ENCODE results near the gene EFHC1.

The EFHC1 gene

DNA sequence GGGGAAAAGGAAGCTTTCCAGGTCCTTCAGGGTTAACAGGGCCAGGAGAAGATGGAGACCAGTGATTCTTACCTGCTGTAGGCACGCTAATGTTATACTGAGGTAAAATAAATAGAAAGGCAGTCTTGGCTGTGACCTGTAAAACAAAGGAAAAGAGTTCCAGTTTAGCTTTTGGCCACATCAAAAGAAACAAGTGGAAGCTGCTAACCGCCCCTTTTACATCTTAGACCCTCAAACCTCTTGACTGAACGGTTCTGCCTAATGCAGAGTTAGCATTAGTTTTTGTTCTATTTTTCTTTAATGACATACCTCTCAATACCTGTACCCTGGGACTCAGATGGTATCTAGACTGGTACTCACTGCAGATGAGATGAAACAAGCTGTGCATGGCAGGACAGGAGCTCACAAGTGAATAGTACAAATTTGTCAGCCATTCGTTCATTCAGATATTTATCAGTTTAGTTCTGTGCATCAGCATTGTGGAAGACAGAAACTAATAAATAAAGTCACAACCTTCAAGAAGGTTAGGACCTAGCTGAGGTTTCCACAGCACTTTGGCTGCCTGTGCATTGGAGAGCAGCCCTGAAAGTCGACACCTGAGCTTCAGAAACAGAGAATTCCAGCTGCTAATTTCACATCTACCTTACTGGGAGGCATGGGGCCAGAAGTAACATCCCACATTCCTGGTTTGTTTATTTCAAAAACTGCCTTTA is 115.7 kb downstream of the EFHC1 start:
- in situ Hi-C loops (cut with MboI; ENCODE audit: low sequenced_read_pairs), result no loop called here

DNA sequence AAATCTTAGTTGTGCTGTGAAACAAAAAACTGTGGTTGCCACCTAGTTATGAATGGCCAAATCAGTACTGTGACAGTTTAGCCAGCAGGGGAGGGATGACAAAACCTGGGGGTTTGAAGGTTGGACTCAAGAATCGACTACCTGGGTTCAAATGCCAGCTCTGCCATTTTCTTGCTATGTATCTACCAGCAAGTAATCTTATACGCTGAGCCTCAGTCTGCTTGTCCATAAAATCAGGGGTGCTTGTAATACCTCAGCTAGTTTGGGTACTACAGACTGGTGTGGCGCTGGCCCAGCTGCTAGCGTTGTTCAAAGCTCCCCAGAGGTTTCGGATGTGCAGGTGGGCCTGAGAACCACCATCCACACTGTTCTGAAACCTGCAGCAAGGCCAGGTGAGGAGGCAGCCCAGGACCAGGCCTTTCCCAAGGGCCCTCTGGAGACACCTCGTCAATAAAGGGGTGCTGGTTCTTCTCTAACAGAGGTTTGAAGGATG is 116.3 kb downstream of the EFHC1 start:
- in situ Hi-C loops (cut with MboI; ENCODE audit: low sequenced_read_pairs), result no loop called here

DNA sequence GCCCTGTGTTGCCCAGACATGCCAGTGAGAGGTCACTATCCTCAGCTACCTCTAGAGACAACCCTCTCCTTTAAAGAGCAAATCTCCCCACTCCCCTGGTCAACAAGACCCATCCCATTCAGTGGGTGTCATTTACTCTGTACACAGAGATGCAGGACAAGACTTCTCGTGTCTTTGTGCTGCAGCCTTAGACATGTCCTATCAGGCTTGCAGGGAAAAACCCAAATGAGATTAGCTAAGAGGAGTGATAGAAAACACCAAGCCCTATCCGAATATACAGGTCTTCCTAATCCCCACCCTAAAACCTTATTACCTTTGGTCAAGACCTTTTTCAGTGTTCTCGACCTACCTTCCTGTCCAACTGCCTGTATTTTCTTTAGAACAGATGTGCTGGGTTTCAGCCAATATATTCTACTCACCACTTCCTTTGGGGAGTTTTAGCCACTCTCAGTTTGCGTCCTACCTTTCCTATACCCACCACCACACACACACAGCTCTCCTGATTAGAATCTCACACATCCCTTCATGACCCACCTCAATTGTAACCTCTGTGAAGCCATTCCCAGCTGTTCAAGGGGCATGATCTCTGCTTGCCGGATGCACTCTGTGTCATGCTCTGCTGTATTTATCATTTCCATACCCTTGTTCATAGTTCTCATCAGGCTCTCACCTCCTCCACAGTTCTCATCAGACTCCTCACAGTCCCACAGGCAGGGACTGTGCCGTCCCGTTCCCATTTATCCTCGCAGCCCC is 117.0 kb downstream of the EFHC1 start:
- in situ Hi-C loops (cut with MboI; ENCODE audit: low sequenced_read_pairs), result no loop called here

DNA sequence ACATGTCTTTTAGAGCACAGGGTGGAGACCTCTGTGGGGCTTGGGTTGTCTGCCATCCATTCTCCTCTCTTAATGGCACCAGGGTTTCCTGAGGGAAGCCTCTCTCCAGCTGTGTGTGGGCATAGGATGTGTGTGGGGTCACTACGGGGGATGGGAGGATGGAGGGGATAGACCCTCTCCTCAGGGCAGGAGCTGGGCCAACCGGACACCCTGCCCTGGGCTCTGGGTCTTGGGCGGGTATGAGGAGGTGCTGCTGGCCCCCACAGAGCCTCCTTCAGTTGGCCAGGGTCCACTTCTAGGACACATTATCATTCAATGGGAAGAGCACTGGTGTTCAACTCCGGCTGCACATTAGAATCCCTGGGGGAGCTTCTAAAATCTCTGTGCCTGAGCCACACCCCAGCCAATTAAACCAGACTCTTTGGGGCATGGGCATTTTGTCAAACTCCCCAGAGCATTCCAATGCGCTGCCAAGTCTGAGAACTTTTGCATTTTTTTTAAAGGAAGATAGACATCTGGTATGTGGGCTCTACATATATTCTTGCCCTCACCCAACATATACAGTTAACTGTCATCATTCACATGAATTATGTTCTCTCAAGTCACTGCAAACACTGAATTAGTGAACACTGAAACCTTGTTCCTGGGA is 118.2 kb downstream of the EFHC1 start:
- in situ Hi-C loops (cut with MboI; ENCODE audit: low sequenced_read_pairs), result no loop called here

DNA sequence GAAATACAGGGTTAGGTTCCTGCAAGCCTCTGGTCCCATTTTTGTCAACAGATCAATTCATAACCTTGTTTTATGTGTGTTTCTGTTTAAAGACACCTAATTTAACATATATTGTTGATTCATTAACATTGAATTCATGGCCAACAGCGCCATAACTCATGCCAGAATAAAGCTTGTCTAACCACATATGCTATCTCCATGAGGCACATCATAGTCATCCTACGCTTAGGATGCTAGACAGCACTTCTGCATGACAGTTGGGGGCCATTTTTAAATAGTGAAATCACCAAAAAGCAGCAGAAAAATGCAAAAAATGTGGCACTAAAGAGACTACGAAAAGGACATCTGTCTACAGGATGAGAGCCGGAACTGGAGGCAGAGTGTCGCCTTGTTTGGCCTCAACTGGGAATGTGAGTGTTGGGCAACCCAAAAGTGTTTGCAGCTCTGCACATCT is 118.8 kb downstream of the EFHC1 start:
- in situ Hi-C loops (cut with MboI; ENCODE audit: low sequenced_read_pairs), result no loop called here

DNA sequence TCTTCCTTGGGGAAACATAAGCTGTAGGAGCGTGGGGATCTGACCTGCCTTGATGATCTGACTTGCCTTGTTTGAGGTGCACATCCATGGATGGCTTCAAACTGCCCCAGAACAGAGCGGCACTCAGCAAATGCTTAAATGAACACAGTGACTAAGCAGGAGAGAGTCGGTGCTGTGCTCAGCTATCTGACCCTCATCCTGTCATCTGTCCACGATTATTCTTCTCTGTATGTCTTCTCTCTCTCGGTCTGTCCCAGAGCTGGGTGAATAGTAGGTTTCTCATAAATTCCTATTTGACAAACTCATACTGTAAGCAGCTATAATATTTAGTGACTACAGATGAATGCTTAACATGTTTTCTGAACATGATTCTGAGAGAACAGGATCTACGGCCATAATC is 119.5 kb downstream of the EFHC1 start:
- in situ Hi-C loops (cut with MboI; ENCODE audit: low sequenced_read_pairs), result no loop called here

DNA sequence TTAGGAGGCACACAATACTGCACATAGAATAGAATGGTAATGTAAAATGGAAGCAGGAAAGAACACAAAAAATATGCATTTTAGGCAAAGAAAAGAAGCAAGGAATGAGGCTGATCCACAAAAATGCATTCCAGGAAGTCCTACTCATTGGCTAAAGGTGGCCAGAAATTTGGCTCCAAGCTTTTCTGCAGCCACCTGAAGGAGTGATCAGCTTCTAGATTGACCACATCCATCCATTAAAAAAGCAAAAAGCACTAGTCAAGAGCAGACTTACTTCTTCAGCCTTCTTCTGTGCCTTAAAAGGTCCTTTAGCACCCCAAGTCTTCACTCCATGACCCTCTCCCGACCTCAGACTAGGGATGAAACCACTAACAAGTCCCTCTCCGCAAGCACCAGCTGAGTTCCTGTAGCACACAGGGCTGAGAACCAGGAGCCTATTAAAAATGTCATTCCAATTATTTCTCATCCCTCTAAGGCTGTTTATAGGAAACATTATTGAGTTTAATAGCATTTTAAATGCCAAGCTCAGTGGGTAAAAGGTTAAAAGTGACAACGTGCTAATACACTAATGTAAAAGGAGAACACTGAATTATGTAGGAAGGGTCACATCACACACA is 120.3 kb downstream of the EFHC1 start:
- in situ Hi-C loops (cut with MboI; ENCODE audit: low sequenced_read_pairs), result no loop called here

DNA sequence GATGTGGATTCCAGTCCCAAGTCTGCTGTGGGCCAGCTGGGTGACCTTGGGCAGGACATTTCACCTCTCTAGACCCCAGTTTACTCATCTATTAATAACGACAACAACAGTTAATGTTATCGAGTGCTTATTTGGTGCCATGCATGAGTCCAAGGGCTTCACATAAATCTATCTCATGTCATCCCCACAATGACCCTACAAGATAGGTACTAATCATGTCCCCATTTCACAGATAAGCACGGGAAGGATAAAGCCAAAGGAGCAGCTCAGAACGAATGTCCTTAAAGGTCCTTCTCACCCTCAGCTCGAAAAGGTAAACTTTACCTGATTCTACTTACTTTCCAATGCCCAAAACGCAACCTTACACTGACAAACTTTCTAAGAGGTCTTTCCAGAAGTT is 121.0 kb downstream of the EFHC1 start:
- in situ Hi-C loops (cut with MboI; ENCODE audit: low sequenced_read_pairs), result no loop called here

DNA sequence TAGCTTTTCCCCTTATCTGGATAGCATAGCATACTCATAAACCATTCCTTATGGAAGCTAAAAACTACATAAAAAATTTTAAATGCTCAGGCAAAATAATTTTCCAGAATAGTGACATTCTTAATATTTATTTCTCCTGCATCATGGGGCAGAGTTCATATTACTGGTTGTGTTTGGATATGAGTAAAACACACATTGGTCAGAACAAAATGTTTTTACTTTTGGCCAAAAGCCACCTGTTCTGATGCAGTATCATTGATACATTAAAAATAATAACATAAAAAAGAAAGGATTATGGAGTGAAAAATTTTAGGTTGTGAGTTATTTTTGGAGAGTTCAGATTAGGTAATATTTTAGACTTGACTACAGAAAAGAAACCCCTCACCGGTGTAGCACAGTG is 123.1 kb downstream of the EFHC1 start:
- in situ Hi-C loops (cut with MboI; ENCODE audit: low sequenced_read_pairs), result no loop called here

DNA sequence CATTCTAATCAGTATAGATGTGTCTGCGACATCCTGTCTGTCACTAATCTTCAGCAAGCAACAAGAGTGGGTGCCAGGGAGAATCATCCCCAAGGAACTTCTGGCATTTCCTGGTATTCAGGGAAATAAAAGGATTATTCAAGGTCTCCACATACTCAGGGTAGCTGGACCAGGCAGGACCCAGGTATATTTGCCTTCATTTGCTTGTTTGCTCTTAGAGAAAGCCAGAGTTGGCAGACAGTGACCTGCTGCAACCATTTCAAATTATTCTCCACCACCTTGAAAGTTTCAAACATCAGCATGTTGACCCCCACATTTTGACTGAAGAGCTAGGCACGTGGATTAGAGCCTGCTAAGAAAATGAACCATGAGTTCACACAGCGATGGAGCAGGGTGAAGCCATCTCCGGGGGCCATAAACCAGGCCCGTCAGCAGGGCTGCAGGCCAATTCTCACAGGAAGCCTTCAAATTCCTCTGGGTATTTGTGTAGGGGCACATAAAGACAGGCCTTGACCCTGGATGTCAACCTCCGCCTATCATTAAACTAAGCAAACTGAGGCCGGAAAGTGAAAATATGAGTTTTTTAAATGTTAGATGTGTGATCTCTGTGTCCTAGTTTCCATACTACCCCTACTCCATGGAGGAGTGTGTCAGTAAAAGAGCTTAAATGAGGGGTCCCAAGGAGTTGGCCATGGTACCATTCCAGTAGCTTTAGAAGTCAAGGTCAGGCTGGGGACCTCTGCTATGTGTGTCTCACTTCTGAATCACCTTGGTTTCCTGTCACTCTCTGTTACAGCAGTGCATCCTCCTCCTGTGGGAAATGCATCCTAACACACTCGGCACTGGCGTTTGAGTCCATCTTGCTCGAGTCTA is 123.8 kb downstream of the EFHC1 start:
- in situ Hi-C loops (cut with MboI; ENCODE audit: low sequenced_read_pairs), result no loop called here

DNA sequence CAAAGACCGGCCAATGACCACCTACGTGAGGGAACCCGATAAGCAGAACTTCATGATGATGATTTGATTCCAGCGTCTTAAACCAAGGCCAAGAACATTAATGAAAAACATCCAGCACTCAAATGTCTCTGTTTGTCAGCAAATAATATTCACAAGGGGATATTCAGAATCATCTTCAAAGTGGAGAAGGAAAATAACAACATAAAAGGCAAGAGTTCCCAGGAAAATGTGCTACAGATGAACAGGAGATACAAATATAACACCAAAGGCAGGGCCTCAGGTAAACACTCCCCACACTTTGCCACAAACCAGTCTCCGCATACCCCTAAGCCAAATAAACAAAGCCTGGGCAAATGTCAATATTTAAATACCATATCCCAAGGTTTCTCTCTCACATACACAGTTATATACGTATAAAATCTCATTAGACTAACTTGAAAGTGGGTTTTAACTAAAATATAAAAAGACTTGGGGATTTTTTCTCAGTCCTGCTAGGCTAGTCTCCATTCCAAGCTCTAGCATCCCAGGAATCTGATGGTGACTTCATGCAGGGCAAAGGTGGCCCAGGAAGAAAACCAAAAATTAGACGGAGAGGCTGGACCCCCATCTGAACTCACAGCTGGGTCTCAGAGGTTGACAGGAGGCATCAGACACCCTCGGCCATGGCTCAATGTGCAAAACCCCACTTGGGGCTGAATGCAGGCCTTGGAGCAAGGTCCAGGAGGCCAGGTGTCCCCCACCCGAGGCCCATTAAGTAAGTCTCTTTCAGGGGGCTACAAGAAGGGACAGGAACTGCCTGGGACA is 124.7 kb downstream of the EFHC1 start:
- in situ Hi-C loops (cut with MboI; ENCODE audit: low sequenced_read_pairs), result no loop called here

DNA sequence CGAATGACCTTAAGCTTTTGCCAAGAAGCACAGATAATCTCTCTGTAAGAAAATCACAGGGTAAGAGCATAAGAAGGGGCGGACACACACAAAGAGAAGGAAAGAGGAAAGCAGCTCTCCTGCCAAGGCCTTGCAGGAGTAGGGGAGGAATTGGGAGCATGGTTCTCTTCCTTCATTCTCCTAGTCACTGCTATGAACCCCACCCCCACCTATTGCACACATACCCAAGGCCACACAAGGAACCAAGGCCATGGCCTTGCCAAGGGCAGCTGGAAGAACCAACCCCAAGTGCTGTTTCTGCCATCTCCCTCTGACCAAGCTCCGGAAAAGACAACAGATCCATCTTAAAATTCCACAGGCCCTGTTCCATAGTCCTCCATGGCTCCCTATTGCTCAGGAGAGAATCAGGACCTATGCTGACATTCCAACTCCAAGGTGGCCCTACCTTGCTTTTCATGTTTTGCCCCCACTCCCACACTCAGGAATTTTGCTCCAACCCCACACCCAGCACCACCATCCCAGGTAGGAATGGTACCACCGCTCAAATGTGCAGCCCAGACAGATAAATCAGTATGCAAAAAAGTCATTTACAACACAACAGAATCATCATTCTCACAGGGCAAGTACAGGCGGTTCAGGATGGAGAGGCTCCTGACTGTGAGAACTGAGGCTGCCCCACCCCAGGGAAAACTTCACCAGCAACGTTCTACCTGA is 125.4 kb downstream of the EFHC1 start:
- in situ Hi-C loops (cut with MboI; ENCODE audit: low sequenced_read_pairs), result no loop called here

DNA sequence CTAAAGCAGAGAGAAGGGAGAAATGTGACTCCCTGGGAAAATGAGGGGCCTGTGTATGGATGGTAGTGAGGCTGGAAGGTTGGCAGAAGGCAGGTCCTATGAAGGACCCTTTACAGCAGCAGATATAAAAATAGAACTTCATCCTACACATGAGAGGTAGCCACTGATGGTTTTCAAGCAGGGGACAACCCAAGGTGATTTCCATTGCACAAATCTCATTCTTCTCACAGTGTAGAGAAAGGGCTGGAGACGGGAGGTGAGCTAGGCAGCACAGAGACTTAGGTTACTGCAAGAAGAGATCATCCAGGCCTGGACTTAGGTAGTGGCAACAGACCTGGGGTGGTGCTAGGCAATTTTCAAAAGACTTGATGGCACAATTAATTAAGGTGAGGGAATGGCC is 126.0 kb downstream of the EFHC1 start:
- in situ Hi-C loops (cut with MboI; ENCODE audit: low sequenced_read_pairs), result no loop called here

DNA sequence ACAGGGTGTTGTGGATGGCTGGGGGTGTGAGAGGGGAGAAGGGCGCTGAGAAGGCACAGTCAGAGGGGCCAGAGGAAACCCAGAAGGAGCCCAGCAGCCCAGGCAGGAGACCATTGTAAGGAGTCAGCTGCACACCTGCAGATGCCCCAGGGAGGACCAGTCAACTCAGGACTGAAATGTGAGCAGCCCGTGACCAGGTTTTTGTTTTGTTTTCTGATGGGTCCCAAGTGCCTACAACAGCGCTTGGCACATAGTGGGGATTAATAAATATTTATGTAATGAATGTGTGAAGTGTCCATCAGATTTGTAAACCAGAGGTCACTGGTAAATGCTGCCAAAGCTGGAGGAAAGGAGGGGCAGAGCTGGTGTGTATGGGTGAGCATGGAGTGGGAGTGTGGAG is 126.5 kb downstream of the EFHC1 start:
- in situ Hi-C loops (cut with MboI; ENCODE audit: low sequenced_read_pairs), result no loop called here

DNA sequence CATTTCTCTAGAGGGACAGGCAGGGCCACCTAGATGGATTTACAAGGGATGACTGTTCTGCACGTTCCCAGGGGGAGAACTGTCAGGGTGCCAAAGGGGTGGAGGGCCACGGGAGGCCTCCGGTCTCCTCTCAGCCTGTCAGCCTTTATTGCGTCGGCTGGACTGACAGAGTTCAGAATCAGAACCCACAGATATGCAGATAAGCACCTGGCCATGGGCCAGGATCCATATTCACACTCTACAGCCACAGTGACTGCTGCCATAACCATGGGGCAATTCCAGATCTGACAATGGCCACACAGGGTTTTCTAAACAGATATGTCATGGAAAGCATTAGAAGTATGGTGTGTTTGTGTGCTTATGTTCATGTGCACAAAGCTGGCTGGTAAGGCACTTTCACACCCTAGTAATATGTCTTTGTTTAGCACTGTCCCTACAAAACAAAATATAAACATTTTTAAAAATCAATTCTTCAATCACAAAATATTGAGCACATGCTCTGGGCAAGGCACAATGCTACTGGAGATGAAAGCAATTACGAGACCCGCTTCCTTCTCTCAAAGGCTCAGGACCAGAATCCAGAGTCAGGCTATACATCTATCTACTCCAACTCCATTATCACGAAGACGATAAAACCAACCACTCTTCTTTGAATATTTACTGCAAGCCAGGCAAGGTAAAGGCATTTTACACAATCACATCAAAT is 127.7 kb downstream of the EFHC1 start:
- in situ Hi-C loops (cut with MboI; ENCODE audit: low sequenced_read_pairs), result no loop called here

DNA sequence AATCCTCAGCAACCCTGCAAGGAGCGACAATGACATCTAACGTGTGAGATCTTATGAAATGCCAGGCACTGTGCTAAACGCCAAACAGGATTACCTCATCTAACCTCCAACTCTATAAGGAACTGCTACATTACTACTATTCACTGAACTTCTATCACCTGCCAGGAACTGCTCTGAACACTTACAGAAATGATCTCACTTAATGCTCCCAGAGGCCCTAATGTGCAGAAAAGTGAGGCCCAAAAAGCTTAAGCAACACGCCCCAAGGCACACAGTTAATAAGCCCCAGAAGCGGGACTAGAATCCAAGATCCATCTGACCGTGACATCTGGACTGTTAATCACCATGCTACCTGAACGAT is 128.2 kb downstream of the EFHC1 start:
- in situ Hi-C loops (cut with MboI; ENCODE audit: low sequenced_read_pairs), result no loop called here

DNA sequence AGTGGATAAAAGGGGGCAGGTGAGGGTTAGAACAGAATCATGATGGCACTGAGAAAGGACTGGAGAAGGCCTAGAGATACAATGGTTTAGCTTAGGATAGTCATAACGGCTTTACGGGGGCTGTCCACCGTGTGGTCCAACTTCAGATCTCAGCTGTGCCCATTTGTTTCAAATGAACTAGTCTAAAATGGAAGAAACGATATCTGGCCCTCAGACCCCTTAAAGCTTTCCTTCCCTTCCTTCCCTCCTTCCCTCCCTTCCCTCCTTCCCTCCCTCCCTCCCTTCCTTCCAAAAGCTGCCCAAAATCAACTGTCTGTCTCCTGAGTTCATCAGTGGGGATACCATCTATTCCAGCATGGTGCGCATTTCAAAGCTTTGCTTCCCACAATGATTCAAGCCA is 128.9 kb downstream of the EFHC1 start:
- in situ Hi-C loops (cut with MboI; ENCODE audit: low sequenced_read_pairs), result no loop called here

DNA sequence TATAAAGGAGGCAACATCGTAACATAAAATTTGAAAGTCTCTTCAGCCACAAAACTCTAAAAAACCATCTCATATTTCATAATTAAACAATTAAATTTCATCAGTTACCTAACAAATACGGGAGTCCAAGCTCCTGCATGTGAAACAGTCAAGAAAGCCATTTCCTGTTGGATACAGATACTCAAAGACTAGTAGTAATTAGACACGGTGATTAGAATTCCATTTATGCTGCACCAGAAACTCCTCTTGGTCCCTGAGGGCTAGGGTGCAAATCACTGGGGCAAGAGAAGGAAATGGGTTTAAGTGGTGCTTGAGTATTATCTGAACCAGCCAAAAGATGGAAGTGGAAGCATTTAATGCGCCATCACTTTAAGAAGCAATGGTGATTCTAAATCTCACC is 129.3 kb downstream of the EFHC1 start:
- in situ Hi-C loops (cut with MboI; ENCODE audit: low sequenced_read_pairs), result no loop called here

All from HL-60/S4 (cell line).